SU-DHL-6 (cell line): ENCODE results near the gene MESD.

Experiments
- H2AFZ ChIP-seq: fragments of 200-600 bp; sonication (generic); 2 replicates; pipeline ENCODE4 v1.6.1; 2014; ENCODE audit warnings: low read depth, mild to moderate bottlenecking, moderate library complexity, mixed read lengths, antibody characterized with exemption, low read length; ENCODE audit not compliant: severe bottlenecking
- H3F3A ChIP-seq: fragments of 200-600 bp; shearing (Covaris generic); 2 replicates; pipeline ENCODE4 v1.6.0; 2016; ENCODE audit warnings: antibody characterized with exemption, mild to moderate bottlenecking; ENCODE audit not compliant: insufficient read depth
- H3K27ac ChIP-seq: fragments of 200-600 bp; sonication (generic); 2 replicates; pipeline ENCODE4 v1.5.1; 2016; ENCODE audit warnings: low read depth, mild to moderate bottlenecking, low read length, moderate library complexity, mixed read lengths
- H3K27me3 ChIP-seq: fragments of 200-600 bp; sonication (generic), shearing (Covaris generic); 2 replicates; pipeline ENCODE4 v1.6.0; 2014; ENCODE audit warnings: mild to moderate bottlenecking, low read length
- H3K36me3 ChIP-seq: fragments of 200-600 bp; sonication (generic); 2 replicates; pipeline ENCODE4 v1.6.1; 2014; ENCODE audit warnings: mild to moderate bottlenecking, low read length, mixed read lengths
- H3K4me2 ChIP-seq: fragments of 300-600, 200-600 bp; shearing (Covaris generic), sonication (generic); 2 replicates; pipeline ENCODE4 v1.6.0; 2014; ENCODE audit warnings: low read length, low read depth, mild to moderate bottlenecking; ENCODE audit not compliant: poor library complexity, severe bottlenecking
- H3K4me3 ChIP-seq: fragments of 200-600 bp; sonication (generic); 2 replicates; pipeline ENCODE4 v1.5.1; 2014; ENCODE audit warnings: antibody characterized with exemption, low read length, mild to moderate bottlenecking, mixed read lengths; ENCODE audit not compliant: insufficient read depth, poor library complexity, severe bottlenecking
- H3K79me2 ChIP-seq: fragments of 200-600 bp; sonication (generic); 2 replicates; pipeline ENCODE4 v1.6.1; 2014; ENCODE audit warnings: mild to moderate bottlenecking, low read length, moderate library complexity; ENCODE audit not compliant: insufficient read depth
- H3K9ac ChIP-seq: fragments of 200-600 bp; sonication (generic); 2 replicates; pipeline ENCODE4 v1.7.0; 2014; ENCODE audit warnings: mild to moderate bottlenecking, low read length
- H3K9me2 ChIP-seq: fragments of 200-600 bp; sonication (generic); replicated peaks from 2 replicates; pipeline ENCODE4 v1.6.1; 2014; ENCODE audit warnings: low read length; ENCODE audit not compliant: insufficient read depth
- H3K9me3 ChIP-seq: fragments of 200-600 bp; sonication (generic); 2 replicates; pipeline ENCODE4 v1.6.1; 2014; ENCODE audit warnings: low read length, mixed read lengths; ENCODE audit not compliant: insufficient read depth
- H4K20me1 ChIP-seq: fragments of 200-600 bp; sonication (generic); 2 replicates; pipeline ENCODE4 v1.6.1; 2014; ENCODE audit warnings: low read depth, mild to moderate bottlenecking, antibody characterized with exemption, low read length, moderate library complexity, mixed read lengths
- CTCF ChIP-seq: fragments of 200-600 bp; sonication (generic); IDR thresholded peaks from one replicate; pipeline ENCODE4 v1.5.1; 2017; ENCODE audit warnings: antibody characterized with exemption, mild to moderate bottlenecking, low read length, moderate library complexity; ENCODE audit not compliant: insufficient read depth, poor library complexity, severe bottlenecking
- EZH2phosphoT487 ChIP-seq: fragments of 200-600 bp; sonication (generic), shearing (Covaris generic); conservative IDR thresholded peaks from 2 replicates; pipeline ENCODE4 v1.6.1; 2018; ENCODE audit warnings: mild to moderate bottlenecking, antibody characterized with exemption, low read length, moderate library complexity, mixed read lengths

Gene MESD

GRCh38 chr15:80991421-80991820, 1.8 kb upstream of the MESD start:
- no peak overlapping the region for H3K4me3 ChIP-seq
- no peak overlapping the region for H2AFZ ChIP-seq
- H3K4me2 ChIP-seq, result no peak overlapping the region

GRCh38 chr15:80990955-80991354, 1.3 kb upstream of the MESD start:
- peaks cover 11% of the 10 kb centered on the region for H3F3A ChIP-seq
- H3K79me2 ChIP-seq, result peaks cover 35% of the 10 kb centered on the region
- H3K27me3 ChIP-seq, result no peaks in the 10 kb centered on the region
- H3K27ac ChIP-seq, result no peak overlapping the region
- H3K9me2 ChIP-seq, result no peaks in the 10 kb centered on the region
- no peak overlapping the region for H2AFZ ChIP-seq
- H3K9ac ChIP-seq, result no peak overlapping the region
- no peak overlapping the region for H3K4me3 ChIP-seq
- H3K36me3 ChIP-seq, result no peaks in the 10 kb centered on the region
- H4K20me1 ChIP-seq, result no peaks in the 10 kb centered on the region
- H3K4me2 ChIP-seq, result no peak overlapping the region
- TF ChIP-seq EZH2phosphoT487, result no peak
- no peak for TF ChIP-seq CTCF
- H3K9me3 ChIP-seq, result no peaks in the 10 kb centered on the region

More at GRCh38 chr15:80991421-80991820, 1.8 kb upstream of the MESD start:
- H3K27ac ChIP-seq, result no peak overlapping the region
- no peaks in the 10 kb centered on the region for H3K9me3 ChIP-seq
- no peak overlapping the region for H3K9ac ChIP-seq
- no peak for TF ChIP-seq EZH2phosphoT487
- no peak for TF ChIP-seq CTCF
- no peaks in the 10 kb centered on the region for H3K27me3 ChIP-seq
- H4K20me1 ChIP-seq, result no peaks in the 10 kb centered on the region
- H3K36me3 ChIP-seq, result no peaks in the 10 kb centered on the region
- peaks cover 31% of the 10 kb centered on the region for H3K79me2 ChIP-seq
- no peaks in the 10 kb centered on the region for H3K9me2 ChIP-seq
- peaks cover 11% of the 10 kb centered on the region for H3F3A ChIP-seq

- Histone ChIP-seq H3F3A (peaks cover 11% of the 10 kb centered on the region), H3K4me3 (peak overlapping the region; percentile 96), H3K36me3 (no peaks in the 10 kb centered on the region), H3K27me3 (no peaks in the 10 kb centered on the region), H3K27ac (peak overlapping the region; percentile 40), H2AFZ (peak overlapping the region; percentile 89), H3K9me2 (no peaks in the 10 kb centered on the region), H3K79me2 (peaks cover 54% of the 10 kb centered on the region), H3K9ac (peak overlapping the region; percentile 92), H3K9me3 (no peaks in the 10 kb centered on the region), H4K20me1 (no peaks in the 10 kb centered on the region), H3K4me2 (peak overlapping the region; percentile 82)
- TF ChIP-seq CTCF (no peak), EZH2phosphoT487 (no peak)
Measured at GRCh38 chr15:80989081-80989517, 520 bp downstream of the MESD start.
